ENCODE measurements around the gene MAP3K7.

DNA sequence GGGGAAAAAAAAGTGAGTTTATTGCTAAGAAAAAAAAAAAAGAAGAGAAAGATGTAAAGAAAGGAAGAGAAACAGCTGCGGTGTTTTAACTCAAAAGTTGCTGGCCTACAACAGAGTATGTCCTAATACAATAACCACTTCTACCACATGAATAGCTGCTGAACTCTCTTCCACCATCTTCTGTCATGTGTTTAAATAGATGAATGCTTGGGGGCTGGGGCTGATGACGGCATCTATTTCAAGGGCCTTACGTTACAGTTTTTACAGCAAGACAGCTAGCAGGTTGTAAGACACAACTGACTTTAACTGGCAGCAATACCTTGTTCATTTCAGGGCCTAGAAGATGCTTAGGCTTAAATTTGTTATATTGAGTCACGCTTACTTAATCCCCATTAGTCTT lies 50.4 kb downstream of the MAP3K7 start:
- TF ChIP-seq CTCF (conservative IDR thresholded peaks at IDR 0.05; ENCODE audit: low read depth, low read length) (no peak), EZH2 (IDR thresholded peaks at IDR 0.05; ENCODE audit: low read length, unreplicated experiment) (no peak)
